T-helper 1 cell (primary cell): ENCODE data around the gene SLC39A11.

Experiments
- DNase-seq, 5 donors: peaks; one replicate each; pipeline ENCODE4 v3.0.0-alpha.2; 2012 to 2020

Gene SLC39A11

GRCh38 chr17:72975509-72975908 lies 117.0 kb downstream of the SLC39A11 start:
- DNase-seq: no peak

GRCh38 chr17:72974605-72975232 lies 117.8 kb downstream of the SLC39A11 start:
- DNase-seq: no peak

- no peak for DNase-seq
Measured at GRCh38 chr17:72972263-72972951, 120.1 kb downstream of the SLC39A11 start.

- no peak for DNase-seq
Measured at GRCh38 chr17:72971226-72971880, 121.1 kb downstream of the SLC39A11 start.

GRCh38 chr17:72970797-72971196 lies 121.7 kb downstream of the SLC39A11 start:
- no peak for DNase-seq

- no peak for DNase-seq
Measured at GRCh38 chr17:72970246-72970645, 122.2 kb downstream of the SLC39A11 start.

- no peak for DNase-seq
Measured at GRCh38 chr17:72969293-72969906, 123.1 kb downstream of the SLC39A11 start.

GRCh38 chr17:72968798-72969197 lies 123.7 kb downstream of the SLC39A11 start:
- no peak for DNase-seq

GRCh38 chr17:72967977-72968585 lies 124.4 kb downstream of the SLC39A11 start:
- no peak for DNase-seq

GRCh38 chr17:72967277-72967970 lies 125.1 kb downstream of the SLC39A11 start:
- no peak for DNase-seq

- no peak for DNase-seq
Measured at GRCh38 chr17:72962106-72962505, 130.4 kb downstream of the SLC39A11 start.

GRCh38 chr17:72955391-72956140 lies 136.9 kb downstream of the SLC39A11 start:
- DNase-seq: no peak

- DNase-seq: no peak
Measured at GRCh38 chr17:72954579-72954978, 137.9 kb downstream of the SLC39A11 start.

GRCh38 chr17:72953621-72954020 lies 138.9 kb downstream of the SLC39A11 start:
- DNase-seq: no peak

GRCh38 chr17:72952641-72953315 lies 139.7 kb downstream of the SLC39A11 start:
- no peak for DNase-seq

- no peak for DNase-seq
Measured at GRCh38 chr17:72952220-72952619, 140.3 kb downstream of the SLC39A11 start.

- DNase-seq: no peak
Measured at GRCh38 chr17:72950242-72950931, 142.1 kb downstream of the SLC39A11 start.

GRCh38 chr17:72948115-72948514 lies 144.4 kb downstream of the SLC39A11 start:
- DNase-seq: no peak

GRCh38 chr17:72947475-72947874 lies 145.0 kb downstream of the SLC39A11 start:
- no peak for DNase-seq

GRCh38 chr17:72946696-72947095 lies 145.8 kb downstream of the SLC39A11 start:
- no peak for DNase-seq

GRCh38 chr17:72946156-72946555 lies 146.3 kb downstream of the SLC39A11 start:
- DNase-seq: no peak
